Mesenchymal stem cell (in vitro differentiated cells and primary cell): ENCODE data around the gene PYGO1.

Experiments used
- DNase-seq: peaks from one replicate; pipeline ENCODE4 v3.0.0-alpha.2; 2013
- H2AFZ ChIP-seq: one replicate; pipeline ENCODE4 v1.6.1; 2013; ENCODE audit warnings: low read depth, mild to moderate bottlenecking, control low read depth, inconsistent platforms, low read length, moderate library complexity
- H2AK5ac ChIP-seq: 2 replicates; pipeline ENCODE4 v1.6.1; 2013; ENCODE audit warnings: low read length, moderate library complexity, mild to moderate bottlenecking, inconsistent platforms; ENCODE audit not compliant: severe bottlenecking
- H2BK120ac ChIP-seq: one replicate; pipeline ENCODE4 v1.6.1; 2013; ENCODE audit warnings: low read depth, mild to moderate bottlenecking, inconsistent platforms, low read length, moderate library complexity
- H2BK12ac ChIP-seq, 2 experiments: one replicate each; pipeline ENCODE4 v1.6.1; 2013; ENCODE audit warnings: inconsistent platforms in 2 of 2, low read length in 2 of 2, mild to moderate bottlenecking in 2 of 2, moderate library complexity in 2 of 2, control low read depth in 1 of 2
- H2BK15ac ChIP-seq: one replicate; pipeline ENCODE4 v1.6.1; 2013; ENCODE audit warnings: mild to moderate bottlenecking, low read depth, inconsistent platforms; ENCODE audit not compliant: poor library complexity, severe bottlenecking
- H2BK5ac ChIP-seq: 2 replicates; pipeline ENCODE4 v1.6.1; 2013; ENCODE audit warnings: low read depth, mild to moderate bottlenecking, low read length, control low read depth, inconsistent platforms; ENCODE audit not compliant: poor library complexity, severe bottlenecking
- H3K14ac ChIP-seq, 2 experiments: one replicate each; pipeline ENCODE4 v1.6.1; 2013; ENCODE audit warnings: inconsistent platforms in 2 of 2, low read length in 2 of 2, control low read depth in 1 of 2, mild to moderate bottlenecking in 1 of 2, moderate library complexity in 1 of 2
- H3K18ac ChIP-seq, 2 experiments: one replicate each; pipeline ENCODE4 v1.6.1; 2013; ENCODE audit warnings: inconsistent platforms in 2 of 2, low read length in 2 of 2, control low read depth in 1 of 2, low read depth in 1 of 2, mild to moderate bottlenecking in 1 of 2
- H3K23ac ChIP-seq, 2 experiments: one replicate each; pipeline ENCODE4 v1.6.1; 2013; ENCODE audit warnings: inconsistent platforms in 2 of 2, low read length in 2 of 2, mild to moderate bottlenecking in 2 of 2, moderate library complexity in 2 of 2, control low read depth in 1 of 2
- H3K27ac ChIP-seq: 2 replicates; pipeline ENCODE4 v1.5.1; 2013; ENCODE audit warnings: mild to moderate bottlenecking, moderate library complexity, low read length, control low read depth, inconsistent platforms; ENCODE audit not compliant: poor library complexity, severe bottlenecking
- H3K27me3 ChIP-seq, 2 experiments: 2 replicates each; pipeline versions ENCODE4 v1.6.1 to v1.7.0; 2013; ENCODE audit warnings: low read length in 2 of 2, mild to moderate bottlenecking in 2 of 2, moderate library complexity in 2 of 2, control low read depth in 1 of 2, inconsistent platforms in 1 of 2; ENCODE audit not compliant: control insufficient read depth in 1 of 2, insufficient read depth in 1 of 2
- H3K36me3 ChIP-seq, 2 experiments: 2 replicates each; pipeline versions ENCODE4 v1.6.1 to v1.7.0; 2013; ENCODE audit warnings: low read length in 2 of 2, control low read depth in 1 of 2, inconsistent platforms in 1 of 2, low read depth in 1 of 2, mild to moderate bottlenecking in 1 of 2; ENCODE audit not compliant: insufficient read depth in 2 of 2, control insufficient read depth in 1 of 2
- H3K4ac ChIP-seq, 2 experiments: one replicate each; pipeline ENCODE4 v1.6.1; 2013; ENCODE audit warnings: inconsistent platforms in 2 of 2, low read length in 2 of 2, mild to moderate bottlenecking in 2 of 2, moderate library complexity in 2 of 2, control low read depth in 1 of 2, low read depth in 1 of 2
- H3K4me1 ChIP-seq: 2 replicates; pipeline ENCODE4 v1.6.1; 2013; ENCODE audit warnings: low read depth, low read length, control low read depth; ENCODE audit not compliant: control insufficient read depth, insufficient read depth
- H3K4me2 ChIP-seq: 2 replicates; pipeline ENCODE4 v1.6.1; 2013; ENCODE audit warnings: low read length, mild to moderate bottlenecking, inconsistent platforms; ENCODE audit not compliant: poor library complexity, severe bottlenecking
- H3K4me3 ChIP-seq, 2 experiments: 2 replicates each; pipeline versions ENCODE4 v1.5.1 to v1.7.0; 2013; ENCODE audit warnings: low read length in 2 of 2, mild to moderate bottlenecking in 2 of 2, control low read depth in 1 of 2, low read depth in 1 of 2; ENCODE audit not compliant: insufficient read depth in 1 of 2
- H3K79me1 ChIP-seq: replicated peaks from 2 replicates; pipeline ENCODE4 v1.6.1; 2013; ENCODE audit warnings: mild to moderate bottlenecking, control low read depth, low read length, inconsistent platforms; ENCODE audit not compliant: poor library complexity, severe bottlenecking
- H3K9ac ChIP-seq: 2 replicates; pipeline ENCODE4 v1.7.0; 2013; ENCODE audit warnings: mild to moderate bottlenecking, low read length, moderate library complexity
- H3K9me3 ChIP-seq: 2 replicates; pipeline ENCODE4 v1.7.0; 2013; ENCODE audit warnings: mild to moderate bottlenecking, low read length; ENCODE audit not compliant: control insufficient read depth
- H4K8ac ChIP-seq: one replicate; pipeline ENCODE4 v1.6.1; 2013; ENCODE audit warnings: inconsistent platforms, mild to moderate bottlenecking, low read length, moderate library complexity
- H4K91ac ChIP-seq: one replicate; pipeline ENCODE4 v1.6.1; 2013; ENCODE audit warnings: mild to moderate bottlenecking, low read length, inconsistent platforms
- WGBS: methylation state at CpG from one replicate; pipeline ENCODE4 v1.1.7; 2013; ENCODE audit warnings: mixed read lengths; 5-methylcytosine and 5-hydroxymethylcytosine counted together

The PYGO1 gene

GRCh38 chr15:55562601-55563000, 25.5 kb downstream of the PYGO1 start:
- Histone ChIP-seq H2BK5ac (no peak overlapping the region), H3K9ac (no peak overlapping the region), H2BK15ac (no peak overlapping the region), H2BK12ac (no peak overlapping the region), H3K4ac (no peak overlapping the region), H3K27me3 (no peaks in the 10 kb centered on the region), H3K4me3 (no peak overlapping the region), H3K23ac (no peak overlapping the region), H4K8ac (no peak overlapping the region), H2AK5ac (no peak overlapping the region), H3K79me1 (peaks cover 15% of the 10 kb centered on the region), H2AFZ (no peak overlapping the region), H3K9me3 (peaks cover 2% of the 10 kb centered on the region), H3K18ac (no peak overlapping the region), H3K14ac (no peak overlapping the region), H2BK120ac (no peak overlapping the region), H3K4me1 (no peaks in the 10 kb centered on the region), H3K4me2 (no peak overlapping the region), H3K36me3 (no peaks in the 10 kb centered on the region), H3K27ac (no peak overlapping the region), H4K91ac (no peak overlapping the region)
- no peak for DNase-seq
- WGBS, result 95% methylated on average over 2 of the region's 3 CpGs

- no peak overlapping the region for H4K8ac ChIP-seq
- H3K18ac ChIP-seq, result no peak overlapping the region
- no peak for DNase-seq
- H3K9me3 ChIP-seq, result peaks cover 15% of the 10 kb centered on the region
- no peak overlapping the region for H3K4me2 ChIP-seq
- no peaks in the 10 kb centered on the region for H3K27me3 ChIP-seq
- 97% methylated on average over 4 of the region's 4 CpGs for WGBS
- peaks cover 9% of the 10 kb centered on the region for H3K4me1 ChIP-seq
- H2AK5ac ChIP-seq, result no peak overlapping the region
- no peak overlapping the region for H3K9ac ChIP-seq
- no peak overlapping the region for H2BK120ac ChIP-seq
- no peak overlapping the region for H2BK5ac ChIP-seq
- no peak overlapping the region for H3K4me3 ChIP-seq
- H3K14ac ChIP-seq, result no peak overlapping the region
- no peak overlapping the region for H3K27ac ChIP-seq
- no peak overlapping the region for H2BK12ac ChIP-seq
- no peak overlapping the region for H2BK15ac ChIP-seq
- H3K4ac ChIP-seq, result no peak overlapping the region
- H3K36me3 ChIP-seq, result no peaks in the 10 kb centered on the region
- no peak overlapping the region for H3K23ac ChIP-seq
- H3K79me1 ChIP-seq, result peaks cover 22% of the 10 kb centered on the region
- H4K91ac ChIP-seq, result no peak overlapping the region
- H2AFZ ChIP-seq, result no peak overlapping the region
These were observed 33.1 kb downstream of the PYGO1 start for GRCh38 chr15:55555089-55555488.

- Histone ChIP-seq H4K91ac (no peak overlapping the region), H3K23ac (no peak overlapping the region), H3K4ac (no peak overlapping the region), H3K14ac (peak overlapping the region in 1 of 2 experiments; percentile 7), H3K4me2 (peak overlapping the region; percentile 10), H3K18ac (peak overlapping the region; percentile 23 to 85), H3K9me3 (peaks cover 15% of the 10 kb centered on the region), H3K36me3 (no peaks in the 10 kb centered on the region), H2BK15ac (no peak overlapping the region), H2AFZ (peak overlapping the region; percentile 54), H3K79me1 (peaks cover 22% of the 10 kb centered on the region), H2BK5ac (no peak overlapping the region), H3K4me1 (peaks cover 9% of the 10 kb centered on the region), H3K4me3 (no peak overlapping the region), H3K9ac (no peak overlapping the region), H2BK120ac (peak overlapping the region; percentile 9), H4K8ac (peak overlapping the region; percentile 62), H2AK5ac (no peak overlapping the region), H2BK12ac (peak overlapping the region in 1 of 2 experiments; percentile 11), H3K27ac (peak overlapping the region; percentile 85), H3K27me3 (no peaks in the 10 kb centered on the region)
- peak; percentile 88 for DNase-seq
- WGBS, result 18% methylated on average over 2 of the region's 2 CpGs
These were observed 35.2 kb downstream of the PYGO1 start for GRCh38 chr15:55552926-55553325.

GRCh38 chr15:55552451-55552850, 35.7 kb downstream of the PYGO1 start:
- H3K27me3 ChIP-seq, result no peaks in the 10 kb centered on the region
- no peak overlapping the region for H3K4me3 ChIP-seq
- no peak overlapping the region for H2BK15ac ChIP-seq
- H3K14ac ChIP-seq, result peak overlapping the region in 1 of 2 experiments; percentile 75
- H3K4me1 ChIP-seq, result peaks cover 9% of the 10 kb centered on the region
- H2BK120ac ChIP-seq, result peak overlapping the region; percentile 11
- no peak overlapping the region for H3K9ac ChIP-seq
- H2BK12ac ChIP-seq, result no peak overlapping the region
- H3K27ac ChIP-seq, result peak overlapping the region; percentile 85
- WGBS, result 92% methylated on average over 5 of the region's 5 CpGs
- H2AFZ ChIP-seq, result peak overlapping the region; percentile 54
- no peak for DNase-seq
- H2AK5ac ChIP-seq, result peak overlapping the region; percentile 72
- H3K9me3 ChIP-seq, result peaks cover 15% of the 10 kb centered on the region
- no peak overlapping the region for H4K91ac ChIP-seq
- H3K23ac ChIP-seq, result no peak overlapping the region
- H4K8ac ChIP-seq, result no peak overlapping the region
- H3K79me1 ChIP-seq, result peaks cover 22% of the 10 kb centered on the region
- H2BK5ac ChIP-seq, result peak overlapping the region; percentile 61
- no peak overlapping the region for H3K4ac ChIP-seq
- H3K4me2 ChIP-seq, result no peak overlapping the region
- peak overlapping the region; percentile 57 to 85 for H3K18ac ChIP-seq
- H3K36me3 ChIP-seq, result no peaks in the 10 kb centered on the region
